ENCODE data around the gene DLGAP1.

DLGAP1 gene

GRCh38 chr18:4157352-4157751, 297.8 kb downstream of the DLGAP1 start:
- DNase-seq (ENCODE audit: low read depth): no peak

GRCh38 chr18:4146797-4147196, 308.3 kb downstream of the DLGAP1 start:
- no peak for DNase-seq (ENCODE audit: low read depth)

GRCh38 chr18:4144201-4144600, 310.9 kb downstream of the DLGAP1 start:
- no peak for DNase-seq (ENCODE audit: low read depth)

GRCh38 chr18:4143585-4143984, 311.5 kb downstream of the DLGAP1 start:
- DNase-seq (ENCODE audit: low read depth): no peak

- DNase-seq (ENCODE audit: low read depth): no peak
These were observed 312.2 kb downstream of the DLGAP1 start for GRCh38 chr18:4142876-4143275.

GRCh38 chr18:4134700-4135099, 320.4 kb downstream of the DLGAP1 start:
- no peak for DNase-seq (ENCODE audit: low read depth)

- DNase-seq (ENCODE audit: low read depth): no peak
These were observed 324.1 kb downstream of the DLGAP1 start for GRCh38 chr18:4130734-4131719.

GRCh38 chr18:4126939-4127338, 328.2 kb downstream of the DLGAP1 start:
- no peak for DNase-seq (ENCODE audit: low read depth)

- no peak for DNase-seq (ENCODE audit: low read depth)
These were observed 329.4 kb downstream of the DLGAP1 start for GRCh38 chr18:4125627-4126230.

GRCh38 chr18:4125224-4125623, 329.9 kb downstream of the DLGAP1 start:
- no peak for DNase-seq (ENCODE audit: low read depth)

GRCh38 chr18:4119813-4120212, 335.3 kb downstream of the DLGAP1 start:
- no peak for DNase-seq (ENCODE audit: low read depth)

- DNase-seq (ENCODE audit: low read depth): no peak
These were observed 335.9 kb downstream of the DLGAP1 start for GRCh38 chr18:4119127-4119648.

GRCh38 chr18:4108016-4108415, 347.1 kb downstream of the DLGAP1 start:
- DNase-seq (ENCODE audit: low read depth): no peak

GRCh38 chr18:4107049-4107467, 348.0 kb downstream of the DLGAP1 start:
- DNase-seq (ENCODE audit: low read depth): no peak

GRCh38 chr18:4106407-4107033, 348.6 kb downstream of the DLGAP1 start:
- no peak for DNase-seq (ENCODE audit: low read depth)

- DNase-seq (ENCODE audit: low read depth): no peak
These were observed 352.2 kb downstream of the DLGAP1 start for GRCh38 chr18:4102901-4103300.

GRCh38 chr18:4101009-4101408, 354.1 kb downstream of the DLGAP1 start:
- no peak for DNase-seq (ENCODE audit: low read depth)

GRCh38 chr18:4096486-4096885, 358.6 kb downstream of the DLGAP1 start:
- DNase-seq (ENCODE audit: low read depth): no peak

GRCh38 chr18:4093676-4094075, 361.4 kb downstream of the DLGAP1 start:
- DNase-seq (ENCODE audit: low read depth): no peak

- no peak for DNase-seq (ENCODE audit: low read depth)
These were observed 370.7 kb downstream of the DLGAP1 start for GRCh38 chr18:4084382-4084900.

GRCh38 chr18:4078246-4078645, 376.9 kb downstream of the DLGAP1 start:
- DNase-seq (ENCODE audit: low read depth): no peak

GRCh38 chr18:4077721-4078120, 377.4 kb downstream of the DLGAP1 start:
- no peak for DNase-seq (ENCODE audit: low read depth)

Data from non-pigmented ciliary epithelial cell (primary cell).